Skin epidermis (tissue), 12 donors: Measurements from ENCODE around the gene ZNF749.
"Not testable (repeated sequence)": the region's sequence is repeated elsewhere in the genome, so short reads cannot be mapped to it uniquely, and the experiment has no call there.

Source experiments
- H3K27ac ChIP-seq, 21 experiments: fragments of 200-600 bp; sonication (generic) in 11 of 21; one replicate each; pipeline ENCODE4 v1.5.0; 2020; ENCODE audit warnings: mild to moderate bottlenecking in 3 of 21, inconsistent platforms in 2 of 21, moderate library complexity in 2 of 21
- H3K4me3 ChIP-seq, 7 experiments: fragments of 200-600 bp; sonication (generic) in 2 of 7; one replicate each; pipeline ENCODE4 v1.5.0; 2020; ENCODE audit warnings: inconsistent platforms in 2 of 7, mild to moderate bottlenecking in 2 of 7, moderate library complexity in 1 of 7

The ZNF749 gene

DNA sequence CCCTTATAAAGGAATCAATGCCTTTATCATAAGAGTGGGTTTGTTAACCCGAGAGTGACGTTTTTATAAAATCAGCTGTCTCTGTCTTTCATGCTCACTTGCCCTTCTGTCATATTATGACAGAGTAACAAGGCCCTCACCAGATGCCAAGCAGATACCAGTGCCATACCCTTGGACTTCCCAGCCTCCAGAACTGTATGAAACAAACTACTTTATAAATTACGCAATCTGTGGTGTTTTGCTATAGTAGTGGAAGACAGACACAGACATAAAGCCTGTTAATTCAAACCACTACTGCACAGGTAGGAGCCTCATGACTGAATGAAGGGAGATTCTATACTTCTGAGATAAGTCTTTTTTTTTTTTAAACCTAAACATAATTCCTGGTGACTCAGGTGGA, 17.2 kb downstream of the ZNF749 start:
- Histone ChIP-seq H3K4me3 (no peak overlapping the region), H3K27ac (no peak overlapping the region)

DNA sequence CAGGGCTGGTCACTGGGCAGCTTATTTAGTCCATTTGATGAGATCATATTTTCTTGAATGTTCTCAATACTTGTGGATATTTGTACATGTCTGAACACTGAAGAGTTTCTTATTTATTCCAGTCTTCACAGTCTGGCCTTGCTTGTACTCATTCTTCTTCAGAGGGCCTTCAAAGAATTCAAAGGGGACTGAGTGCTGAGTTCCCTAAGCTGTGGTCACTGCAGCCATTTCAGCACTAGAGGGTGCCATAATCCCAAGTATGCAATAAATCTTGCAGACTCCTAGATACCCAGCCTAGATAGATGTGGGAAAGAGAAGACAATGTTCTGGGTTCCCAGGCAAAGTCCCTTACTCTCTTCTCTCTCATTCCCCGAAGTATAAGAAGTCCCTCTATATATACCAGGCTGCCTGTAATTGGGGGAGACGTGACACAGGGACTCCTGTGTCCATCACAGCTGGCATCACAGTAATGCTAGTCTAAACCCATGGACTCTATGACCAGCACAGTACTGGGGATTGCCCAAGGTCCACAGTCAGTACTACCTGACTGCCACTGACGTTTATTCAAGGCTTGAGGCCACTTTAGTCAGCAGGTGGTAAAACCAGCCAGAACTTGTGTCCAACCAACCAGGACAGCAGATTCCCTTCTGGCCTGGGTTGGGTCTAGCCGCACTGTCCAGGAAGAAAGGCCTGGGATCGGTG, 30.7 kb downstream of the ZNF749 start:
- no peak overlapping the region for H3K4me3 ChIP-seq
- H3K27ac ChIP-seq = no peak overlapping the region

DNA sequence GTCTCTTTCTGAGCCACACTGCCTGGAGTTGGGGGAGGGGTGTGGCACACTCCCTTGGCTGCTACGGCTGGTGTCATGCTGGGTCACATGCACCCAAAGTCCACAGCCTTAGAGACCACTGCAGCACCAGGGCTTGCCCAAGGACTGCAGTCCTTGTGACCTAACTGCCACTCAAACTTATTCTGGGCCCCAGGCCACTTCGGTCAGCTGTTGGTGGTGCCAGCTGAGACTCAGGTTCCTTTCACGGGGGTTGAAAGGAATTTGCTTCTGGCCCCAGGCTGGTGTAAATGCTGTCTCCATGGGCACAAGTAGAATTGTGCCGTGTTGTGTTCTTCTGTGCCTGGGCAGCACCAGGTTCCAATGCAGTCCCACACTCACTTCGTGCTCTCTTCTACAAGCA, 31.4 kb downstream of the ZNF749 start:
- Histone ChIP-seq H3K4me3 (no peak overlapping the region), H3K27ac (no peak overlapping the region)

DNA sequence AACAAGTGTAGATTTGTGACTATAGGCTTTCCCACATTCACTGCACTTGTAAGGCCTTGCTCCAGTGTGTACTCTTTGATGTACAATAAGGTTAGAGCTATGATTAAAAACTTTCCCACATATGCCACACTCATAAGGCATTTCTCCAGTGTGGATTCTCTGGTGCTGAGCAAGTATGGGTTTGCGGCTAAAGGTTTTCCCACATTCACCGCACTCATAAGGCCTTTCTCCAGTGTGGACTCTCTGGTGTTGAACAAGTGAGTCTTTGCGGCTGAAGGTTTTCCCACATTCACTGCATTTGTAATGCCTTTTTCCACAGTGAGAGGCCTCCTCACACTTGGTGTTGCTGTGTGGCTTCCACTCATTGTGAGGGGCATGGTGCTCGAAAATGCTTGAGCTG, 38.5 kb downstream of the ZNF749 start:
- Histone ChIP-seq H3K4me3 (no peak overlapping the region), H3K27ac (no peak overlapping the region)

DNA sequence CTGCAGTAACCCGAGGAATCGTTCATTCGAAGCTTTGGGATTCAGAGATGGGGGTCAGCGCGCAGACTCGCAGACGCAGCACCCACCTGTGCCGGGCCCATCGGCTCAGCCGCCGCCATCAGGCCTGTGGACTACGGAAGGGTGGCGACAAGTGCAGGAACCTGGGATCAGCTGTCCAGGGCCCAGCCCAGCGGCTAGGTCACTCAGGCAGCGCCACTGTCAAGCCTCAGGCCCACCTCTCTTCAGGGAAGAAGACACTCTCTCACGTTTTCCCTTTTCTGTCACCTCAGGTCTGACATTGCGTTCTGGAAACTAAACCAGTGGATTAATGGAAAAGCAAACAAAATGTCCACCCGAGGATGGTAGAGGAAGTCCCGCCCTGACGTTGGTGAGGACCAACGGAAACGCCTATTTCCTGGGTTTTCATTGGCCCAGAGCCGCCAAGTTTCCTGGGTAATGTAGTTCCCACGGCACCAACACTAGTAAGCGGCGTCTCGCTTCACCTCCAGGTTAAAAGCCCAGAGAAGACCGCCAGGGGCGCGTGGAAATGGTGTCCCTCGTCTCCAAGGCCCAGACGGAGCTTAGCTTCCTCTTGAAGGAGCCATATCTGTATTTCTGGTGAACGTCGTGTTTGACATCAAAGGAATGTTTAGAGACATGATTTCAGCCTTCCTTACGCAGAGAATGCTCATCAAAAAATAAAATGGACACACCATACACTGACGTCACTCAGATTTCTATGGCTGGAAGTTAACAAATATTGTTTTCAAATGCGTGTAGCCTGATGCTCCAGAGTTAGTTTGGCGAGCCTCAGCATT, 42.3 kb downstream of the ZNF749 start, which contains the start of gene ZNF772:
Gene ZNF772 (minus strand): TSS at position 376 of the 818 bp plus-strand sequence. CDS start 257 bp downstream, at position 119.
- Histone ChIP-seq H3K27ac (peak within 1 kb of the TSS in 19 of 21 experiments; percentile 38 to 84 (median 74)), H3K4me3 (peak within 1 kb of the TSS; percentile 33 to 65 (median 57))

DNA sequence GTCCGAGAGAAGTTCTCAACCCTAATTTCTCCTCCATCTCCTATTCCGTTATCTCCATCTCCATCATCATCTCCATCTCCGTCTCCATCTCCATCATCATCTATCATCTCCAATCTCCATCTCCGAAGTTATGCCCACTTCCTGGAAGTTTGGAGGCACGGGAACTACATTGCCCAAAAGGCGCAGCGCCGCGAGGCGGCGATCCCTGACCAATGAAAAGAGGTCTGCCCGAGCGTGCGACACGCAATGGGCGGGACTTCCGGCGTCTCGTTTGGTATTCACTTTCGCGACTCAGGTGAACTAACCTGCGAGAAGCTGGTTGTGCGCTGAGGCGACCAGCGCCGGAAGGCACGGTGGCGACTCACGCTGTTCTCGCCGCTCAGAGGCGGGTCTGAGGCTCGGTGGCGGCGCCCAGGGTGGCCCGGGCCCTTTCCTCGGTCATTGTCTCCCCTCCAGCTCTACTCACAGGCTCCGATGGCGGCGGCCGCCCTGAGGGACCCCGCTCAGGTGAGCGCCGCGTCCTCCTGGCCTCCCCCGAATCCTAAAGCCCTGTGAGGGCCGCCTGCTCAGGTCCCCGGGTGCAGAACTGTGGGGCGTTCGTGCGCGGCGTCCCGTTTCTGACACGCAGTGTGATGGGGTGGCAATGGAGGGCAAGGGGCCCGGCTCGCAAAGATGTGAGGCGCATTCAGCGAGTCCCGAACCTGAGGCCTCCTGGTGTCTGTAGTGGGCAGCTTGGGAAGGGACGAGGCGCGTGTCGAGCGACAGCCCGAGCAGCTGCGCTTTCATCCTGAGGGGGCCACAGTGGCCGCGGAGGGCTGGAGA, 52.6 kb downstream of the ZNF749 start, which contains the start of gene ZNF419:
Gene ZNF419 (plus strand): TSS at position 274 of the 822 bp plus-strand sequence. CDS start 201 bp downstream, at position 475.
- Histone ChIP-seq H3K27ac (peak within 1 kb of the TSS; percentile 48 to 93 (median 86)), H3K4me3 (peak within 1 kb of the TSS; percentile 80 to 95 (median 92))

DNA sequence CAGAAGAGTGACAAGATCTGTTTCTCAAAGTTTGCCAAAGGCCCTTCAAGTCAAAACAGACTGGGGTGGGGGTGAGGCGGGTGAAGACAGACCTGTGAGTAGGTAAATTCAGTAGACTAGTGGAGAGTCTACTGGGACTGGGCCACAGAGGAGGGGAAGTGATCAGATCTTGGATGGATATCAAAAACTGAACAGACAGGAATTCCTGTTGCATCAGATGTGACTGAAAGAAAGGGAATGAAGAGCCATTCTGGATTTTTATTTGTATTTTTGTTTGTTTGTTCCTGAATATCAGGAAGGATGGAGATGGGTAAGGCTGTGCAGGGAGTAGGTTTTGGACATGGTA, 53.1 kb downstream of the ZNF749 start:
- H3K27ac ChIP-seq = not testable (repeated sequence)
- H3K4me3 ChIP-seq = peak overlapping the region in 3 of 7 experiments; percentile 80 to 95 (median 94)
